Fibroblast of mammary gland (primary cell): ENCODE results near the gene OR52E4.

Experiments used
- DNase-seq: peaks from one replicate; pipeline ENCODE4 v3.0.0-alpha.2; 2010; ENCODE audit warnings: low read depth
- H3K4me3 ChIP-seq: 2 replicates; pipeline ENCODE4 v1.5.1; 2011; ENCODE audit warnings: low read depth, mild to moderate bottlenecking, low read length, moderate library complexity; ENCODE audit not compliant: control insufficient read depth
- CTCF ChIP-seq: conservative IDR thresholded peaks from 2 replicates; pipeline ENCODE4 v1.5.1; 2011; ENCODE audit warnings: low read depth, low read length, inconsistent platforms; ENCODE audit not compliant: control insufficient read depth, insufficient read depth

OR52E4 gene

DNA sequence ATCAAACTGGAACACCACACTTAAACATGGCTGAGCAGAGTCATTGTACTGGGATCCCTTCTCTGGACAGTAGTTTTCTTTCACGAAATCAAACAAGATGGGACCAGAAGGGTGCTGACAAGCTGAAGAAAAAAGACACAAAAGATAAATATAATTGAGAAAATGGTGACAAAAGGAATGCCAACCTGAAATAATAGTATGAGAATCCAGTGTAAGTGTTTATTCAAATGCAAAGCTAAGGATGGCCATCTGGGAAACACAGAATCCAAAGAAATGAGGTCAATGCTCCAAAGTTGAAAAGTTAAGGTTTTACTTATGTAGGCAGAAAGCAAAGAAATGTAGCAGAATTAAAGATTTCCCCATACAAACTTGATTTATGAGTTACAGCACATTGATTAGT is 7.2 kb downstream of the OR52E4 start:
- TF ChIP-seq CTCF = no peak
- DNase-seq = no peak
- no peak overlapping the region for H3K4me3 ChIP-seq

DNA sequence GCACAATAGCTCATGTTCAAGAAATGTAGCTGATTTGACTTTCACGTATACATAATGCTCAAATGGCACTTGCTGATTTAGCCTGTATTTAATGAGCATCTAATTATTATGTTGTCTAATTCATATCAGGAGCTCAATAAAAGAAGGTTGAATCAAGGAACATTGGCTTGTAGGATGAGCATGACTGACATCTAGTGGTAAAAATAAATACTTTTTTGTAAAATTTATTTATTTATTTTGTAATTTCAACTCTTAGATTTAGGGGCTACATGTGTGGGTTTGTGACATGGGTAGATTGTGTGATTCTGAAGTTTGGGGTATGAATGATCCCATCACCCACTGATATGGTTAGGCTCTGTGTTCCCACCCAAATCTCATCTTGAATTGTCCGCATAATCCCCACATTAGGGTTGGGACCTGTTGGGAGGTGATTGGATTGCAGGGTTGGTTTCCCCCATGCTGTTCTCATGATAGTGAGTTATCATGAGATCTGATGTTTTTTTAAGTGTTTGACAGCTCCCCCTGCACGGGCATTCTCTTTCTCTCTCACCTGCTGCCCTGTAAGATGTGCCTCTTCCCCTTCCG is 10.9 kb downstream of the OR52E4 start:
- H3K4me3 ChIP-seq = no peak overlapping the region
- peak; percentile 15 for DNase-seq
- TF ChIP-seq CTCF = peak; percentile 29

GRCh38 chr11:5892908-5893307 is 12.5 kb downstream of the OR52E4 start, which contains the start of gene OR52E5:
Gene OR52E5 (plus strand): TSS chr11:5893208. CDS start chr11:5900777, 7,569 bp downstream.
- H3K4me3 ChIP-seq = no peak within 1 kb of the TSS
- no peak for TF ChIP-seq CTCF
- DNase-seq = no peak

GRCh38 chr11:5899534-5899933 is 19.1 kb downstream of the OR52E4 start:
- TF ChIP-seq CTCF = no peak
- H3K4me3 ChIP-seq = no peak overlapping the region
- DNase-seq = no peak

DNA sequence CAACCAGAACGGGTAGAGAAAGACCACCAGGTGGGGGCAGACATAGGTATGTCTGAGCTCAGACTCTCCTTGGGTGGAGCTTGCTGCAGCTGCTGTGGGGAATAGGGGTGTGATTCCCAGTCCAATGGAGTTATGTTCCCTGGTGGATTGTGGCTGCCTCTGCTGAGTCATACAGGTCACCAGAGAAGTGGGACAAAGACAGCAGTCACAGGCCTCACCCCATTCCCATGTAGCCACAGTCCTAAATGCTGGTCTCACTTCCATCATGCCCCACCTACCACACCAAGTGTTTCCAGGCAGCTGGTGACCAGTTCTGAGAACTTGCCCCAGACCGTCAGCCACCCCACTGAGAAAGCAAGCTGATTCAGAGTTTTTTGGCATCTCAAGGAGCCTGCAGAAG is 30.1 kb downstream of the OR52E4 start:
- DNase-seq = no peak
- no peak overlapping the region for H3K4me3 ChIP-seq
- no peak for TF ChIP-seq CTCF

DNA sequence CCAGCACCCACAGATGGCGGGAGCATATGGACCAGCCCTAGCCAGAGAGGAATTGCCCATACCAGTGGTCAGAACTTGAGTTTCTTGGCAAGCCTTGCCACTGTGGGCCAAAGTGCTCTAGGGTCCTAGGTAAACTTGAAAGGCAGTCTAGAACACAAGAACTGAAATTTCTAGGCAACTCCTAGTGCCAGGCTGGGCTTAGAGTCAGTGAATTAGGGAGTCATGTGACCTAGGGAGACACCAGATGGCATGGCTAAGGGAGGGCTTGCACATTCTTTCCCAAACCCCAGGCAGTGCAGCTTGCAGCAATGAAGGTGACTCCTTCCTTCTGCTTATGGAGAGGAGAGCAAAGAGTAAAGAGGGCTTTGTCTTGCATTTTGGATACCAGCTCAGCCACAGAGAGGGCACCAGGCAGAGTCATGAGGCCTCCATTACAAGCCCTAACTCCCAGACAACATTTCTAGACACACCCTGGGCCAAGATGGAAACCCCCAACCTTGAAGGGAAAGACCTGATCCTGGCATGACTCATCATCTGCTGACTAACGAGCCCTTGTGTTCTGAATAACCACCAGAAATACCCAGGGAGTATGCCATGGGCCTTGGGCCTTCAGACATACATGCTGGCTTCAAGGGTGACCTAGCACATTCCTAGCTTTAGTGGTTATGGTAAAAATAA is 42.5 kb downstream of the OR52E4 start:
- TF ChIP-seq CTCF = no peak
- peak; percentile 8 for DNase-seq
- H3K4me3 ChIP-seq = no peak overlapping the region
